GM13976 (cell line): ENCODE results near the gene EDEM1.

Experiments used
- DNase-seq: peaks from one replicate; pipeline ENCODE4 v3.0.0; 2012; ENCODE audit warnings: low spot score
- in situ Hi-C: fragments of 300-500 bp; cut with MboI; formaldehyde crosslinking; loops from one replicate; pipeline ENCODE4 v1.12.0; 2022; ENCODE audit warnings: low sequenced_read_pairs, mixed read lengths, inconsistent platforms; ENCODE audit not compliant: unreplicated experiment
- TF ChIP-seq, protein P1 (sequence below): IDR thresholded peaks from 2 replicates; pipeline ENCODE4 v1.5.1; 2012; ENCODE audit warnings: borderline replicate concordance, mild to moderate bottlenecking; ENCODE audit not compliant: insufficient read depth; ENCODE audit errors: extremely low read depth, missing control alignments, control extremely low read depth

EDEM1 gene

GRCh38 chr3:5219216-5219615 is 31.7 kb downstream of the EDEM1 start:
- no peak for DNase-seq
- in situ Hi-C loops: no loop called here
- TF ChIP-seq, protein P1, sequence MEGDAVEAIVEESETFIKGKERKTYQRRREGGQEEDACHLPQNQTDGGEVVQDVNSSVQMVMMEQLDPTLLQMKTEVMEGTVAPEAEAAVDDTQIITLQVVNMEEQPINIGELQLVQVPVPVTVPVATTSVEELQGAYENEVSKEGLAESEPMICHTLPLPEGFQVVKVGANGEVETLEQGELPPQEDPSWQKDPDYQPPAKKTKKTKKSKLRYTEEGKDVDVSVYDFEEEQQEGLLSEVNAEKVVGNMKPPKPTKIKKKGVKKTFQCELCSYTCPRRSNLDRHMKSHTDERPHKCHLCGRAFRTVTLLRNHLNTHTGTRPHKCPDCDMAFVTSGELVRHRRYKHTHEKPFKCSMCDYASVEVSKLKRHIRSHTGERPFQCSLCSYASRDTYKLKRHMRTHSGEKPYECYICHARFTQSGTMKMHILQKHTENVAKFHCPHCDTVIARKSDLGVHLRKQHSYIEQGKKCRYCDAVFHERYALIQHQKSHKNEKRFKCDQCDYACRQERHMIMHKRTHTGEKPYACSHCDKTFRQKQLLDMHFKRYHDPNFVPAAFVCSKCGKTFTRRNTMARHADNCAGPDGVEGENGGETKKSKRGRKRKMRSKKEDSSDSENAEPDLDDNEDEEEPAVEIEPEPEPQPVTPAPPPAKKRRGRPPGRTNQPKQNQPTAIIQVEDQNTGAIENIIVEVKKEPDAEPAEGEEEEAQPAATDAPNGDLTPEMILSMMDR: no peak

DNA sequence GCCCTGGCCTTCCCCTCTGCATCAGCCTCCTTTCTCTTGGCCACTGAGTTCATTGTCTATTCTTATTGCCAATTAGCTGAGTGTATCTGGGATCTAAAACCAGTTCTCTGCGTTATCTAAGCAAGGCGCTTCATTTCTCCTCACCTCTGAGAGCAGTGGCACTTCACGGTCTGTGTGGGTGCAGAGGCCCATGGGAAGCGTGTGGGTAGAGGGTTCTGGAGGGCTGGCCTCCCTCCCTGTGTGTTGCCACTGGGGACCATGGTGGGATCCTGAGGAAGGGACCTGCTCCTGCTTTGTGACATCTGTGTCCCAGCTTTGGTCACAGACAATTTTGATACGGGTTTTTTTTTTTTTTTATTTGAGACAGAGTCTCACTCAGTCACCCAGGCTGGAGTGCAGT is 32.7 kb downstream of the EDEM1 start:
- DNase-seq: no peak
- in situ Hi-C loops: no loop called here
- TF ChIP-seq, protein P1: no peak

GRCh38 chr3:5220667-5221431 is 33.3 kb downstream of the EDEM1 start:
- DNase-seq: no peak
- TF ChIP-seq, protein P1: no peak
- in situ Hi-C loops: no loop called here

- in situ Hi-C loops: no loop called here
- DNase-seq: no peak
- TF ChIP-seq, protein P1: no peak
Measured at GRCh38 chr3:5221701-5222100, 34.2 kb downstream of the EDEM1 start.

GRCh38 chr3:5222283-5223005 is 34.9 kb downstream of the EDEM1 start:
- no peak for DNase-seq
- in situ Hi-C loops: no loop called here
- TF ChIP-seq, protein P1: no peak

- in situ Hi-C loops: no loop called here
- DNase-seq: peak; percentile 50
- TF ChIP-seq, protein P1: peak; percentile 31
Measured at GRCh38 chr3:5226783-5227182, 39.3 kb downstream of the EDEM1 start.
